OCI-LY1 (cell line): ENCODE data around the gene FHL5.

ENCODE experiments used
- CTCF ChIP-seq: fragments of 200-600 bp; sonication (generic), shearing (Covaris generic); IDR thresholded peaks from 2 replicates; pipeline ENCODE4 v1.5.1; 2017; ENCODE audit warnings: mild to moderate bottlenecking, antibody characterized with exemption, low read length, moderate library complexity, mixed read lengths
- EZH2 ChIP-seq: fragments of 200-600 bp; sonication (generic), shearing (Covaris generic); IDR thresholded peaks from 2 replicates; pipeline ENCODE4 v1.8.0; 2017; ENCODE audit warnings: borderline replicate concordance, mixed run types, mild to moderate bottlenecking, antibody characterized with exemption, low read length, moderate library complexity, mixed read lengths

DNA sequence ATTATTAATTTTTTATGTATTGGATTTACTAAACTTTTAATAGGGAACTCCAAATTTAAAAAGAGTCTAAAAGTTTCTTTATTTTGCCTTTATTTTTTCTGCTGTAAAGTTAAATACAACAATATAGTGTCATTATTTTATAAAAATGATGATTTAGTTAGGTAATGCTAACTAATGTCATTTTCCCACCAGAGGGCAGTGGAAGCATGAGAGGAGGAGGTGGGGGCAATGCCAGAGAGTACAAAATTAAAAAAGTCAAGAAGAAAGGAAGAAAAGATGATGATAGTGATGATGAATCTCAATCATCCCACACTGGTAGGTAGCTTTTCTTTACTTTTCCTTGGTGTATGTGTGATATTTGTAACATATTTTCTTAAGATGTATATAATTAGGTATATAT, 20.2 kb upstream of the FHL5 start:
- peak; percentile 65; the same call in 1 of the 2 replicates for TF ChIP-seq CTCF
- no peak for TF ChIP-seq EZH2
